ENCODE data around the gene MINK1. TPM values are rescaled to one million over a fixed set of nuclear protein-coding genes. Genes with fewer than 3 reads are reported as not detected.

Gene MINK1
- total RNA-seq, 2 experiments from 2014 or later = 40.6 to 62.5 TPM

- CTCF ChIA-PET (ENCODE audit: unreplicated experiment) = no interaction called here
- H3K27ac ChIP-seq (ENCODE audit: low read depth, low read length, poor library complexity, severe bottlenecking) = peak overlapping the region; percentile 90
- H3K4me2 ChIP-seq (ENCODE audit: low read length) = peak overlapping the region; percentile 97
- peaks cover 50% of the 10 kb centered on the region for H3K79me2 ChIP-seq (ENCODE audit: insufficient read depth, low read depth, low read length)
- H2AFZ ChIP-seq (ENCODE audit: low read length) = peak overlapping the region; percentile 53; the same call in 1 of the 2 replicates
- BruUV-seq (replicated peaks) = no TSS peak
- TF ChIP-seq EZH2phosphoT487 (IDR thresholded peaks at IDR 0.05; ENCODE audit: borderline replicate concordance, low read depth, low read length) = no peak
- no peak for TF ChIP-seq CTCF (conservative IDR thresholded peaks at IDR 0.05; ENCODE audit: low read length)
- POLR2A ChIA-PET = interaction anchor here (0.8 to 2.4 kb wide), 5 partner anchors 10 to 113 kb away, joined by 3 to 20 read pairs (median 5); partner anchors contain the start of genes ENO3 and SPAG7
- H4K20me1 ChIP-seq (ENCODE audit: insufficient read depth, low read length) = no peaks in the 10 kb centered on the region
- peaks cover 42% of the 10 kb centered on the region for H3K4me1 ChIP-seq (ENCODE audit: insufficient read depth, low read length, poor library complexity, severe bottlenecking)
- H3K9me3 ChIP-seq (ENCODE audit: low read length) = no peaks in the 10 kb centered on the region
- peaks cover 66% of the 10 kb centered on the region for H3K36me3 ChIP-seq (ENCODE audit: insufficient read depth, low read length)
- H3K9me2 ChIP-seq (ENCODE audit: insufficient read depth, low read length) = no peaks in the 10 kb centered on the region
- peak overlapping the region; percentile 95 for H3K4me3 ChIP-seq (ENCODE audit: low read depth, low read length, poor library complexity, severe bottlenecking)
- intact Hi-C loops (cut with micrococcal nuclease; ENCODE audit: unreplicated experiment) = no loop called here
- peak; percentile 56 for DNase-seq (ENCODE audit: low spot score)
Measured at GRCh38 chr17:4938688-4939545, 105.8 kb downstream of the MINK1 start.

GRCh38 chr17:4939546-4939795, 106.3 kb downstream of the MINK1 start:
- DNase-seq (ENCODE audit: low spot score) = no peak
- ChIA-PET POLR2A (interaction anchor here (0.7 to 2.4 kb wide), 7 partner anchors 10 to 273 kb away, joined by 3 to 20 read pairs (median 5); partner anchors contain the start of genes ENO3 and SPAG7), CTCF (ENCODE audit: unreplicated experiment) (no interaction called here)
- Histone ChIP-seq H3K4me2 (ENCODE audit: low read length) (peak overlapping the region; percentile 97), H3K9me2 (ENCODE audit: insufficient read depth, low read length) (no peaks in the 10 kb centered on the region), H3K36me3 (ENCODE audit: insufficient read depth, low read length) (peaks cover 72% of the 10 kb centered on the region), H3K27ac (ENCODE audit: low read depth, low read length, poor library complexity, severe bottlenecking) (peak overlapping the region; percentile 90), H2AFZ (ENCODE audit: low read length) (peak overlapping the region; percentile 53), H3K79me2 (ENCODE audit: insufficient read depth, low read depth, low read length) (peaks cover 54% of the 10 kb centered on the region), H4K20me1 (ENCODE audit: insufficient read depth, low read length) (no peaks in the 10 kb centered on the region), H3K9me3 (ENCODE audit: low read length) (no peaks in the 10 kb centered on the region), H3K4me1 (ENCODE audit: insufficient read depth, low read length, poor library complexity, severe bottlenecking) (peaks cover 44% of the 10 kb centered on the region), H3K4me3 (ENCODE audit: low read depth, low read length, poor library complexity, severe bottlenecking) (peak overlapping the region; percentile 95)
- no TSS peak for BruUV-seq (replicated peaks)
- intact Hi-C loops (cut with micrococcal nuclease; ENCODE audit: unreplicated experiment) = no loop called here
- TF ChIP-seq CTCF (conservative IDR thresholded peaks at IDR 0.05; ENCODE audit: low read length) (no peak), EZH2phosphoT487 (IDR thresholded peaks at IDR 0.05; ENCODE audit: borderline replicate concordance, low read depth, low read length) (no peak)
